HepG2 (cell line): Measurements from ENCODE around the gene SUCLA2. TPM values are rescaled to one million over a fixed set of nuclear protein-coding genes. Genes with fewer than 3 reads are reported as not detected.

Experiments
- ATAC-seq: fragments of 200-7000 bp; cut with Tn5 transposase; 3 replicates; pipeline ENCODE4 v1.9.1; 2020; ENCODE audit warnings: mild to moderate bottlenecking, moderate library complexity
- BruUV-seq: library from RNA; stranded (reverse); fragments of 400-500 nt; replicated peaks from 2 replicates; lab custom pipeline; 2021; lab: Mats Ljungman, UMichigan
- CTCF ChIA-PET: fragments of 300-600 bp; formaldehyde crosslinking; extraction: SDS; loops from one replicate; lab custom pipeline; 2021; ENCODE audit warnings: low total read pairs, inconsistent platforms, low intra/inter-chr PET ratio; lab: Yijun Ruan, JAX
- POLR2A ChIA-PET: fragments of 350-600 bp; sonication (Branson Sonifier 250); formaldehyde crosslinking; loops from one replicate; lab custom pipeline; 2020; ENCODE audit warnings: antibody characterized with exemption, inconsistent platforms; lab: Yijun Ruan, JAX
- DNase-seq: peaks from one replicate; pipeline ENCODE4 v3.0.0-alpha.2; 2015; ENCODE audit warnings: low spot score
- FAIRE-seq: peaks from 3 replicates; lab custom pipeline; 2011; peaks lifted over from hg19 to GRCh38; lab: Jason Lieb, UNC
- H2AFZ ChIP-seq: one replicate; pipeline ENCODE4 v1.6.1; 2011; ENCODE audit warnings: low read length, inconsistent platforms
- H3K27ac ChIP-seq: fragments of 300-600 bp; 3 replicates; pipeline ENCODE4 v1.8.0; 2011; ENCODE audit warnings: mixed run types, mild to moderate bottlenecking, mixed read lengths, low read length, inconsistent platforms; ENCODE audit not compliant: insufficient read depth; ENCODE audit errors: extremely low read length
- H3K27me3 ChIP-seq, 2 experiments: fragments of 200-600 bp in 1 of 2; 2 replicates in 1 of 2; 3 replicates in 1 of 2; pipeline versions ENCODE4 v1.6.0 to v1.8.0; 2011; ENCODE audit warnings: low read length in 2 of 2, mild to moderate bottlenecking in 2 of 2, moderate library complexity in 2 of 2, inconsistent platforms in 1 of 2; ENCODE audit not compliant: insufficient read depth in 2 of 2, control insufficient read depth in 1 of 2
- H3K36me3 ChIP-seq, 2 experiments: fragments of 200-600 bp in 1 of 2; replicated peaks in 1 of 2; 2 replicates in 1 of 2; 3 replicates in 1 of 2; pipeline versions ENCODE4 v1.5.1 to v1.8.0; 2011; ENCODE audit warnings: low read length in 2 of 2, inconsistent platforms in 1 of 2; ENCODE audit not compliant: insufficient read depth in 2 of 2, control insufficient read depth in 1 of 2
- H3K4me1 ChIP-seq: 2 replicates; pipeline ENCODE4 v1.5.1; 2012; ENCODE audit warnings: low read length, inconsistent platforms; ENCODE audit not compliant: insufficient read depth
- H3K4me2 ChIP-seq: 2 replicates; pipeline ENCODE4 v1.6.0; 2011; ENCODE audit warnings: low read depth, low read length, inconsistent platforms
- H3K4me3 ChIP-seq, 3 experiments: fragments of 200-600 bp in 1 of 3; sonication (generic), shearing (Covaris generic) in 1 of 3; replicated peaks in 1 of 3; 2 replicates each; pipeline ENCODE4 v1.5.1; 2011 to 2016; ENCODE audit warnings: low read length in 3 of 3, inconsistent platforms in 2 of 3, low read depth in 2 of 3, mild to moderate bottlenecking in 2 of 3, control low read depth in 1 of 3, mixed read lengths in 1 of 3; ENCODE audit not compliant: insufficient read depth in 1 of 3
- H3K79me2 ChIP-seq: one replicate; pipeline ENCODE4 v1.6.1; 2011; ENCODE audit warnings: low read length, inconsistent platforms; ENCODE audit not compliant: insufficient read depth
- H3K9ac ChIP-seq: 2 replicates; pipeline ENCODE4 v1.6.0; 2011; ENCODE audit warnings: mild to moderate bottlenecking, low read depth, low read length, inconsistent platforms; ENCODE audit not compliant: insufficient read depth
- H3K9me3 ChIP-seq: 2 replicates; pipeline ENCODE4 v1.5.1; 2012; ENCODE audit warnings: mild to moderate bottlenecking, low read length
- H4K20me1 ChIP-seq: 2 replicates; pipeline ENCODE4 v1.6.0; 2011; ENCODE audit warnings: inconsistent platforms, mild to moderate bottlenecking, low read length, moderate library complexity; ENCODE audit not compliant: insufficient read depth
- FOXA1 ChIP-seq, 2 experiments: fragments of 450-650 bp in 1 of 2; sonication (generic) in 1 of 2; formaldehyde crosslinking in 1 of 2; IDR thresholded peaks; 2 replicates each; pipeline versions ENCODE4 v1.4.0 to v1.6.1; 2016 to 2020; ENCODE audit warnings: missing genetic modification reagents in 1 of 2
- MXD4 ChIP-seq: IDR thresholded peaks from 2 replicates; pipeline ENCODE4 v1.6.1; 2016; ENCODE audit warnings: mild to moderate bottlenecking, missing biosample characterization, missing genetic modification reagents
- NR2F6 ChIP-seq, 2 experiments: IDR thresholded peaks; 2 replicates each; pipeline ENCODE4 v1.6.1; 2016; ENCODE audit warnings: antibody characterized with exemption in 1 of 2, mild to moderate bottlenecking in 1 of 2
- POLR2A ChIP-seq, 2 experiments: IDR thresholded peaks; 2 replicates each; pipeline ENCODE4 v1.6.1; 2011; ENCODE audit warnings: low read depth in 2 of 2, low read length in 2 of 2, mild to moderate bottlenecking in 1 of 2, moderate library complexity in 1 of 2; ENCODE audit not compliant: insufficient read depth in 1 of 2
- SRY ChIP-seq: sonication (generic); formaldehyde crosslinking; IDR thresholded peaks from 2 replicates; pipeline ENCODE4 v1.8.0; 2022; ENCODE audit warnings: mild to moderate bottlenecking, missing genetic modification reagents
- ZNF124 ChIP-seq: sonication (generic); formaldehyde crosslinking; IDR thresholded peaks from 2 replicates; pipeline ENCODE4 v1.4.0; 2020; ENCODE audit warnings: missing genetic modification reagents
- ZSCAN21 ChIP-seq: sonication (generic); formaldehyde crosslinking; IDR thresholded peaks from 2 replicates; pipeline ENCODE4 v1.8.0; 2022; ENCODE audit warnings: mild to moderate bottlenecking, missing genetic modification reagents, moderate library complexity, borderline replicate concordance
- WGBS: methylation state at CpG from one replicate; pipeline ENCODE4 v1.1.6; 2017; ENCODE audit warnings: low lambda C conversion rate; 5-methylcytosine and 5-hydroxymethylcytosine counted together
- in situ Hi-C: cut with HindIII; loops from 2 replicates; pipeline ENCODE4 v1.10.0; 2017; ENCODE audit warnings: low pct_unique_long_range_greater_than_20kb; ENCODE audit not compliant: extremely low pct_ligation_motif_present
- intact Hi-C: fragments of 100-400 bp; cut with micrococcal nuclease; formaldehyde crosslinking; loops from one replicate; pipeline ENCODE4 v1.10.0; 2022; ENCODE audit not compliant: unreplicated experiment
- polyA plus RNA-seq, 8 experiments: library from polyadenylated mRNA; depleted of rRNA in 3 of 8; stranded (reverse) in 7 of 8; unstranded in 1 of 8; fragments of >200 nt; fragmentation: Illumina TruSeq in 4 of 8; extraction: Trizol in 4 of 8; gene quantifications; 2 replicates each; pipeline versions ENCODE4 v1.2.1 to v1.2.3, GENCODE V29; 2011 to 2016; ENCODE audit warnings: low read depth in 4 of 8, missing spikeins in 1 of 8, mixed read lengths in 1 of 8; ENCODE audit not compliant: insufficient read depth in 1 of 8
- total RNA-seq, 5 experiments: library from RNA; depleted of rRNA; stranded (reverse); fragments of >200 nt; fragmentation: Illumina TruSeq; extraction: Trizol; gene quantifications; 2 replicates each; pipeline ENCODE4 v1.2.3, GENCODE V29; 2016; ENCODE audit warnings: low read depth in 1 of 5
- TF ChIP-seq, protein P1 (sequence below): sonication (generic); formaldehyde crosslinking; IDR thresholded peaks from 2 replicates; pipeline ENCODE4 v1.4.0; 2020; ENCODE audit warnings: mild to moderate bottlenecking, missing genetic modification reagents, borderline replicate concordance

Gene SUCLA2
- total and polyA plus RNA-seq, 2 of the 13 experiments (the other 11 are each of a cell fraction or from before 2014, with no cell fraction given) = 28.4 to 77.1 TPM

DNA sequence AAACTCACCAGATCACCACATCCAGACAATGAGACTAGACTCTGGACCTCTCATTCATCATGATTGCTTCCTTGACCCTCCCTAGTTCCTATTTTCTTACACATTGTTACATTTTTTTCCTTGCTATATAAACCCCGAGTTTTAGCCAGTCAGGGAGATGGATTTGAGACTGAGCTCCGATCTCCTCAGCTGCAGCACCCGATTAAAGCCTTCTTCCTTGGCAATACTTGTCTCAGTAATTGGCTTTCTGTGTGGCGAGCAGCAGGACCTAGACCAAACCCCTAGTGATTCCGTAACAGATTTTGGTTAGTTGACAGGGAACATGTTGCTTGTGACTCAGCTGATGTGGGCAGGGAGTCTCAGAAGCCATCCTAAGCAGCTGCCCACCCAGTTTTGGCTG lies 44.0 kb downstream of the SUCLA2 start:
- no peak overlapping the region for H2AFZ ChIP-seq
- H3K27ac ChIP-seq = no peak overlapping the region
- no TSS peak for BruUV-seq
- FAIRE-seq (no peak), DNase-seq (no peak), ATAC-seq (no peak)
- no peak overlapping the region for H3K9ac ChIP-seq
- intact Hi-C loops = no loop called here
- TF ChIP-seq SRY (no peak), ZNF124 (CRISPR knock-in tag) (peak; percentile 100), FOXA1 (IDR thresholded peaks at IDR 0.05) (no peak), FOXA1 (CRISPR knock-in tag; IDR thresholded peaks at IDR 0.05) (no peak), ZSCAN21 (no peak), NR2F6 (IDR thresholded peaks at IDR 0.05) (no peak), NR2F6 (CRISPR knock-in tag; IDR thresholded peaks at IDR 0.05) (no peak), POLR2A (IDR thresholded peaks at IDR 0.05; ENCODE audit: insufficient read depth in 1 of 2, low read depth in 2 of 2, low read length in 2 of 2) (no peak), MXD4 (no peak)
- TF ChIP-seq, protein P1, sequence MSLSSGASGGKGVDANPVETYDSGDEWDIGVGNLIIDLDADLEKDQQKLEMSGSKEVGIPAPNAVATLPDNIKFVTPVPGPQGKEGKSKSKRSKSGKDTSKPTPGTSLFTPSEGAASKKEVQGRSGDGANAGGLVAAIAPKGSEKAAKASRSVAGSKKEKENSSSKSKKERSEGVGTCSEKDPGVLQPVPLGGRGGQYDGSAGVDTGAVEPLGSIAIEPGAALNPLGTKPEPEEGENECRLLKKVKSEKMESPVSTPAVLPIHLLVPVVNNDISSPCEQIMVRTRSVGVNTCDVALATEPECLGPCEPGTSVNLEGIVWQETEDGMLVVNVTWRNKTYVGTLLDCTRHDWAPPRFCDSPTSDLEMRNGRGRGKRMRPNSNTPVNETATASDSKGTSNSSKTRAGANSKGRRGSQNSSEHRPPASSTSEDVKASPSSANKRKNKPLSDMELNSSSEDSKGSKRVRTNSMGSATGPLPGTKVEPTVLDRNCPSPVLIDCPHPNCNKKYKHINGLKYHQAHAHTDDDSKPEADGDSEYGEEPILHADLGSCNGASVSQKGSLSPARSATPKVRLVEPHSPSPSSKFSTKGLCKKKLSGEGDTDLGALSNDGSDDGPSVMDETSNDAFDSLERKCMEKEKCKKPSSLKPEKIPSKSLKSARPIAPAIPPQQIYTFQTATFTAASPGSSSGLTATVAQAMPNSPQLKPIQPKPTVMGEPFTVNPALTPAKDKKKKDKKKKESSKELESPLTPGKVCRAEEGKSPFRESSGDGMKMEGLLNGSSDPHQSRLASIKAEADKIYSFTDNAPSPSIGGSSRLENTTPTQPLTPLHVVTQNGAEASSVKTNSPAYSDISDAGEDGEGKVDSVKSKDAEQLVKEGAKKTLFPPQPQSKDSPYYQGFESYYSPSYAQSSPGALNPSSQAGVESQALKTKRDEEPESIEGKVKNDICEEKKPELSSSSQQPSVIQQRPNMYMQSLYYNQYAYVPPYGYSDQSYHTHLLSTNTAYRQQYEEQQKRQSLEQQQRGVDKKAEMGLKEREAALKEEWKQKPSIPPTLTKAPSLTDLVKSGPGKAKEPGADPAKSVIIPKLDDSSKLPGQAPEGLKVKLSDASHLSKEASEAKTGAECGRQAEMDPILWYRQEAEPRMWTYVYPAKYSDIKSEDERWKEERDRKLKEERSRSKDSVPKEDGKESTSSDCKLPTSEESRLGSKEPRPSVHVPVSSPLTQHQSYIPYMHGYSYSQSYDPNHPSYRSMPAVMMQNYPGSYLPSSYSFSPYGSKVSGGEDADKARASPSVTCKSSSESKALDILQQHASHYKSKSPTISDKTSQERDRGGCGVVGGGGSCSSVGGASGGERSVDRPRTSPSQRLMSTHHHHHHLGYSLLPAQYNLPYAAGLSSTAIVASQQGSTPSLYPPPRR (CRISPR knock-in tag) = no peak
- H3K27me3 ChIP-seq = no peaks in the 10 kb centered on the region
- no peak overlapping the region for H3K4me3 ChIP-seq
- H3K4me1 ChIP-seq = no peaks in the 10 kb centered on the region
- in situ Hi-C loops = no loop called here
- CTCF ChIA-PET = no interaction called here
- no peak overlapping the region for H3K4me2 ChIP-seq
- H3K79me2 ChIP-seq = no peaks in the 10 kb centered on the region
- 98% methylated on average over 5 of the region's 5 CpGs for WGBS
- no peaks in the 10 kb centered on the region for H4K20me1 ChIP-seq
- POLR2A ChIA-PET = no interaction called here
- H3K9me3 ChIP-seq = peaks cover 54% of the 10 kb centered on the region
- H3K36me3 ChIP-seq = peaks cover 12 to 58% of the 10 kb centered on the region in 2 experiments
